SKM-1 (cell line): ENCODE data around the gene EXOC3L1.

Experiments used
- DNase-seq: peaks from one replicate; lab custom pipeline; 2025; ENCODE audit not compliant: unreplicated experiment; lab: John Stamatoyannopoulos, UW

Gene EXOC3L1

DNA sequence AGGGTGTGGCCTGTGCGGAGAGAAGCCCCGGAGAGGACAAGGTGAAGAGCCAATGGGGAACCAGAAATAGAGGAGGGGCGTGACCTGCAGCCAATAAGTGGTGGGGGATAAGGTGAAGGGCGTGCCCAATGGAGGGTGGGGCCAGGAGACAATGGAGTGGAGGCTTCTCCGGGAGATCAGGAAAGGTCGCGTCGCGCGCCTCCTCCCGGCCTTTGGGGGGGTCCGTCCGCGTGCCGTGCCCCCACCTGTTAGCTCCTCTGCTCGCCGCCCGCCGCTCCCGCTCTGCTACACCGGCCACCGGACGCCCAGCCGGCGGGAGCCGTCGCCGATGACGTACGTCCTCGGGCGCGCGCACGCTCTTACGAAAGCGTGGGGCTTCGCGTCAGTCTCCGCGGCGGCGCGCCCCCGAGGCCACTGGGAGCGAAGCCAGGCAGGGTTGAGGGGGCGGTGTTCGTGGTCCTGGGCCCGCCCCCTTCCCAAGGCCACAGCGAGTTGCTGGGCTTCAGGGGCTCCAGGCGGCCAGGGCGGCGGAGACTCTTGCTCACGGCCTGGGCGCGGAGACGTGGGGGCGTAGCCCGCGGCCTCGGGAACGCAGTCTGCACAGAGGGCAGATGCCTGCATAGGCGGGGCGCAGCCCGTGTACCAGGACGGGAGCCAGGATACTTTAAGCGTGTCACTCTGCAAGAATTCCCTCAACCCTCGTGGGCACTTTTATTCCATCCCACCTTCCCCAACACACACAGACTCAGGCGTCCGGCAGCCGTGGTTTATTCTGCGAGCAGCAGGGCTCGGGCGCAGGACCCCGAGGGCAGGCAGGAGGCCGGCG, 6.1 kb downstream of the EXOC3L1 start, which contains the start of gene MATCAP1:
Gene MATCAP1, minus strand, starts transcription at position 337 of the 826 bp plus-strand sequence. CDS start 3,353 bp downstream, outside the sequence.
- DNase-seq, result peak; percentile 98

DNA sequence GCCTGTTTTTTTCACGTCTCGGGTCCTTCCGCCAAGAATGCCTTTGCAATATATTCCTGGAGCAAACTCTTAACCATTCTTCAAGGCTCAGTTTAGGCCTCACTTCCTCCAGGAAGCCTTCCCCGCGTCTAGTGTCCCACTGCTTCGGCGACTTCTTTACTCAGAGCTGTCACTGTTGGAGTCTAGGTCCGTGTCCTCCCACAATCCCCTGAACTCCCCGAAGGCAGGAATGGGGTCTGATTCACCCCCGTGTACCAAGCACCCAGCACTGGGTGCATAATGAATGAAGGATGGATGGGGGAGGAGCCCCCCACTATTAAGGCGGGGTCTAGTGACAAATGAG, 6.7 kb downstream of the EXOC3L1 start:
- DNase-seq, result no peak

DNA sequence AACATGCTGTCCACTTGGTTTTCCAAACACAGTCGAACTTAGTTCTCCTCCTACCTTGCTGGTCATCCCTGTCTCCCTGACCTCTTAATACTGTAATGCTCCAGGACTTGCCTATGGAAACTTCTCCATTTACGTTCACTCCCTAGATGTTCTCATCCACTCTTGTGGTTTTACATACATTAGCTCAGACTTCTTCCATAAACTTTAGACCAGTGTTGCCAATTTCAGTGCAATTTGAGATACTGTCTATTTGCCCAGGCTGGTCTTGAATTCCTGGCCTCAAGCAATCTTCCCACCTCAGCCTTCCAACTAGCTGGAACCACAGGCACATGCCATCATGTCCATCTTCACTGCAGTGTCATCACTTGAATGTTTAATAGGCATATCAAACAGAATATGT, 7.6 kb downstream of the EXOC3L1 start:
- no peak for DNase-seq

DNA sequence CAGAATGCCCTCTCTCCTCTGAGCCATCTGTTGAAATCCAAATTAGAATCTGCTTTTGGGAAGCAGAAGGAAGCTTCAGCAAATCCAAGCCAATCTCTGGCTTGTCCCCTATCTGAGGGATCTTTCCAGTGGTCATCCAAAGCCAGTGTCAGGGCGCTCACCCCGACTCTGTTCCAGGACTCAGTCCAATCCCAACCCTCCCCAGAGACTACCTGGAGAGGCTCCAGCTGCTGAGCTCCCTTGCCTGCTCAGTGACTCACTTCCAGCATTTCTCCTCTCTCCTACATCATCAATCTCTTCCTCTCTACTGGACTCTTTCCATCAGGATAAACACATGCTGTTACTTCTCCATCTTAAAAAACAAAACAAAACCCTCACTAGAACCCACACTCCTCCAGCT, 8.6 kb downstream of the EXOC3L1 start:
- DNase-seq, result no peak

DNA sequence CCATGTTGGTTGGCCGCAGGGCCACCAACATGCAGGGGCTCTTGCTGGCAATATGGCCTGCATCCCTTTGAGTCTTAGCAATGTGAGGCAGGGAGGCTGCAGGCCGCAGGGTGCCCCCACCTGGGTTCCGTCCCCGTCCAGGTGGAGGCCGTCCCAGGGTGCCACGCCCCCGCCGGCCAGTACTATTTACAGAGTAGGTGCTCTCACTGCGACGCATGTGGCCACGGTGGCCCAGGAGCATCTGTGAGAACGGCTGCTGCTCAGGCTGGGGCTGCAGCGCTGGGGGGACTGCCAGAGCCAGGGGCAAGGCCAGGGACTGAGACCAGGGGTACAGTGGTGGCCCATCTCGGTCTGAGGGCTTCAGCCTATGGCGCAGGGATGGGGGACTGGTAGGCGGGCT, 9.8 kb downstream of the EXOC3L1 start:
- DNase-seq, result no peak

DNA sequence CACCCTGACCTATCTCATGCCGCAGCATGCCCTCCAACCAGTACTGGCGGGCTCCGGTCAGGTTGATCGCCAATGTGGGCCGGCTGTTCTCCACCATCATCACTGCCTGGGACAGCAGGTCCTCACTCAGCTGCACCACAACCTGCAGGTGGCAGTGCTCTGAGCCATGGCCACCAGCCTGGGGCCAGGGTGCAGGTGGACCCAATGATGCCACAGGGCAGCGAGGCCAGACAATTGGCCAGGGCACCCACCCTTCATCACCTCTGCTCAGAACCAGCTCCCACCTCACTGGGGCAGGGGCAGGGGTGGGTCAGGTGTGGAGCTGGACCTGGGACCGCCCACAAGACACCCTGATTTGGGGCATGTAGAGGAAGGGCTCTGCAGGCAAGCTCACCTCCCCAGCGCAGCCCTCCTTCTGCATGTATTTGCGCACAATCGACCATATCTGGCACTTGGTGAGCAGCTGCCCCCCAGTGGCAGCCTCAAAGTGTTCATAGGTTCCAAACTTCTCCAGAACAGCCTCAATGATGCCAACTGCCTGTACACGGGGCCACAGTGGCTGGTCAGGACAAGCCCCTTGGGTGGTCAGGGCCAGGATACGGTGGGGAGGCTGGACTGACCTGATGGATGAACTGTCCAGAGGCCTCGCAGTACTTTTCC, 10.4 kb downstream of the EXOC3L1 start:
- no peak for DNase-seq

DNA sequence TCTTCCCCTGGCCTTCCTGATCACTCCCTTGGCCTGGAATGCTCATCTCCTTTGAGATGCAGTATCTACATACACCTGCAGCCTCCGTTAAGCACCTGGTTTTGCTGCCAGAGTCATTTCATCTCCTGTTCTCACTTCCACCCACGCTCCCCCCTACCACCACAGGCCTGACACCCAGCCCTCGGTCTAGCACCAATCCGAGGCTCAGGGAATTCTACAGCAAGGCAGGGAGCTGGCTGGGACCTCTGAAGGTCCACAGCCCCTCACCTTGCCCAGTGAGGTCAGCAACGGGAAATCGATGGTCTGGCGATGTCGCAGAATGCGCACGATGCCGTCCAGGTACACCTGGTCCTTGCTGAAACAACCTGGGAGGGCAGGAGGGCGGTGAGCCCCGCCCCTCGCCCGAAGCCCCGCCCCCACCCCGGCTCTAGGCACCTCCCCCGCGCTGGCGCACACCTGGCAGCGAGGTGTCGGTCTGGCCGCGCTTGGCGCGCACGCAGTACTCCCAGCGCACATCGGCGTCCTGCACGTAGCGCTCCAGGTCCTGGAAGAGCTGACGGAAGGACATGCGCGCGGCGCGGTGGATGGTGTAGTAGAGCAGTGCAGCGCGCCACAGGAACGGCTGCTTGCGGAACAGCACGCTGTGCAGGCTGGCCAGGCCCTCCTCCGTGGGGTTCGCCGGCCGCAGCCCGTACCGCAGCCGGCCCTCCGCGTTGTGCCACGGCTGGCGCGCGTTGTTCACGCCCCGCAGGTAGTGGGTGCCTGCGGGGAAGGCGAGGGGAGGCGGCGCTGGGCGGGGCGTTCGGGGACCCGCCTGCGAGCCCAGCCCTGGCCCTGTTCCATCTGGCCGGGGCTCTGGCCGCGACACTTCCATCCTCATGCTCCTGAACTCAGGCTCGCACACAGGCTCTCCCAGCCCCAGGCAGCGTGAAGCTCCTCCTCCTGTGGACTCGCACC, 11.9 kb downstream of the EXOC3L1 start:
- DNase-seq, result no peak

DNA sequence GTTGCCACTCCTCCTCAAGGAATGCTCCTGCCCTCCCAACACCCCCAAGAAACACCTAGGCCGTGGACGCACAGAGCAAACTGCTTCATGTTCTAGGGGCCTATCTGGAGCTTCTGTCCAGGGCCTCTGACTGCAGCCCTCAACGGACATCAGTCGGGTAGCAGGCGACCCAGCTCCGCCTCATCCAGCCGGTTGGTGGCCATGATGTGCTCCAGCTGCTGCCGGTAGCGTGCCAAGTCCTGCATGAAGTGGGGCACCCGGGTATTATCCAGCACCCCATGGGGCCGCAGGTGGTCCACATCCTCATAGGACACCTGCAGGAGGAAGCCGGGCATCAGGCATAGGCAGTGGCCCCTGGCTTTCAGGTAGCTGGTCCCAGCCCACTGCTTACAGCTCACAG, 13.3 kb downstream of the EXOC3L1 start:
- DNase-seq, result no peak

DNA sequence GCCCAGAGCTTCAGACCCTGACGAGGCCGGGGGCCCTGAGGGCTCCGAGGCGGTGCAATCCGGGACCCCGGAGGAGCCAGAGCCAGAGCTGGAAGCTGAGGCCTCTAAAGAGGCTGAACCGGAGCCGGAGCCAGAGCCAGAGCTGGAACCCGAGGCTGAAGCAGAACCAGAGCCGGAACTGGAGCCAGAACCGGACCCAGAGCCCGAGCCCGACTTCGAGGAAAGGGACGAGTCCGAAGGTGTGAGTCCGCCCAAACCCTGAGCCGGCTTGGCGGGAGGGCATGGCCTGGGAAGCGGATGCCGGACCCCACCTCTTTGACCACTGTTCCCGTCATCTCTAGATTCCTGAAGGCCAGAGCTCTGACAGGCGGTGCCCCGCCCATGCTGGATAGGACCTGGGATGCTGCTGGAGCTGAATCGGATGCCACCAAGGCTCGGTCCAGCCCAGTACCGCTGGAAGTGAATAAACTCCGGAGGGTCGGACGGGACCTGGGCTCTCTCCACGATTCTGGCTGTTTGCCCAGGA, 15.2 kb downstream of the EXOC3L1 start:
- DNase-seq, result no peak

DNA sequence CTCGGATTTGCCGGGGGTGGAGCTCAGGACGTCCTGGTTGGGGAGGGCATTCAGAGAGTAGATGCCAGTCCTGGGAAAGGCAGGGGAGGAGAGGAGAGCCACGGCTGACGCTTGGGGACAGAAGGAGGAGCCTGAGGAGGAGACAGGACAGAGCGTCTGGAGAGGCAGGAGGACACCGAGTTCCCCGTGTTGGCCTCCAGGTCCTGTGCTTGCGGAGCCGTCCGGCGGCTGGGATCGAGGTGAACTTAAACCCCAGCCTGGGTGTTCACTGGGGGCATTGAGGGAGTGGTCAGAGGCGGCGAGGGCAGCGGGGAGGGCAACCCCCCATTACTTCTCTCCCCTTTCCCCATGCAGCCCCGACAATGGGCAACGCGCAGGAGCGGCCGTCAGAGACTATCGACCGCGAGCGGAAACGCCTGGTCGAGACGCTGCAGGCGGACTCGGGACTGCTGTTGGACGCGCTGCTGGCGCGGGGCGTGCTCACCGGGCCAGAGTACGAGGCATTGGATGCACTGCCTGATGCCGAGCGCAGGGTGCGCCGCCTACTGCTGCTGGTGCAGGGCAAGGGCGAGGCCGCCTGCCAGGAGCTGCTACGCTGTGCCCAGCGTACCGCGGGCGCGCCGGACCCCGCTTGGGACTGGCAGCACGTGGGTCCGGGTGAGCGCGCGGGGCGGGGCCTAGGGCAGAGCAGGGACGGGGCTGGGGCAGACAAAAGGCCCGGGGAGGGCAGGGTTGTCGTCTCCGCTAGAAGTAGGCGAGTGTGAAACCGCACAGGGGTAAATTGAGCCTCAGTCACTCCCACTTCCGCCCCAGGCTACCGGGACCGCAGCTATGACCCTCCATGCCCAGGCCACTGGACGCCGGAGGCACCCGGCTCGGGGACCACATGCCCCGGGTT, 15.9 kb downstream of the EXOC3L1 start:
- peak; percentile 26 for DNase-seq

DNA sequence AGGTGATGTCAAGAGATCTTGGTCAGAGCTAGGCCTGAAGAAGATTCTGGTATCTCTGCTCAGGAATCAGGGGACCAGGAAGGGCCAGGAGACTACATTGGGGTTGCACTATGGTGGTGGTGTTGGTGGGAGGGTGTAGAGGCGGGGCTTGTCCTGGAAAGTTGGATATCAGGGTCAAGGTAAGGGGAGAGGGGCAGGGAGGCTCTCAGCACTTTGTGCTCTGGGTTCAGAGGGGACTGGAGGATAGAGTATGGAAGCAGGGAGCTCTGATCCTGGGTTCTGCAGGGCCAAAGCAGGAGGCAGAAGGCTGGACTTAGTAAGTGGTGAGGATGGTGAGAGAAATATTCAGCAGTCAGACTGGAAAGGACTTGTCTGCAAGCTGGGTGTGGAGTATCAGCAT, 16.6 kb downstream of the EXOC3L1 start:
- DNase-seq, result no peak

DNA sequence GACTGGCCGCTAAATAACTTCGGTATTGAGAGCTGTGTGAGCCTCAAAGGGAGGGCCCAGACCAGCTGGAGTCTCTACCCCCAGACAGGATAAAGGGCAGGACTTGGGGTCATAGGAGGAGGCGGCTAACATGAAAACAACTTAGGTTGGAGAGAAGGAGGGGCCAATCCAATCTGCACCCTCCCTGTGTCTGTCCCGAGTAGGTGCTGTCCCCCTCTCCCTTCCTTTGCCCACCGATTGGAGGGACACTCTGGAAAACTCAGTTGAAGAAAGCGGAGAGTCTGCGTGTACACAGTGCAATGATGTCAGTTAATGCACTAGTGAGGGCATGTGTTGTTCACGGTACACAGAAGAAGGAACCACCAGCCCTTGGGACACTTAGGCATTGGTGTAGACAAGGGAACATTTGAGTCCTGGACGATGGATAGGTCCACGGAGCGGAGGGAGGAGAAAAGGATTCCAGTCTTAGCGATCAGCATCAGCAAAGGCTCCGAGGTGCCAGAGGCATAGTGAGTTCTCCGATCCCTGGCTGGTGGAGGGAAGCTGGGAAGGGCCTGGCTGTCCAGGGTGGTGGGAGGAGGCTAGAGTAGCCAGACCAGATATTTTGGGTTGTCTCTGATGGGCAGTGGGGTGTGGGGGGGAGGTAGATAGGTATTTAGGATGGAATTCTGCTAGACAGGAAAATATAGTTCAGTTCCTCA, 18.8 kb downstream of the EXOC3L1 start:
- no peak for DNase-seq

DNA sequence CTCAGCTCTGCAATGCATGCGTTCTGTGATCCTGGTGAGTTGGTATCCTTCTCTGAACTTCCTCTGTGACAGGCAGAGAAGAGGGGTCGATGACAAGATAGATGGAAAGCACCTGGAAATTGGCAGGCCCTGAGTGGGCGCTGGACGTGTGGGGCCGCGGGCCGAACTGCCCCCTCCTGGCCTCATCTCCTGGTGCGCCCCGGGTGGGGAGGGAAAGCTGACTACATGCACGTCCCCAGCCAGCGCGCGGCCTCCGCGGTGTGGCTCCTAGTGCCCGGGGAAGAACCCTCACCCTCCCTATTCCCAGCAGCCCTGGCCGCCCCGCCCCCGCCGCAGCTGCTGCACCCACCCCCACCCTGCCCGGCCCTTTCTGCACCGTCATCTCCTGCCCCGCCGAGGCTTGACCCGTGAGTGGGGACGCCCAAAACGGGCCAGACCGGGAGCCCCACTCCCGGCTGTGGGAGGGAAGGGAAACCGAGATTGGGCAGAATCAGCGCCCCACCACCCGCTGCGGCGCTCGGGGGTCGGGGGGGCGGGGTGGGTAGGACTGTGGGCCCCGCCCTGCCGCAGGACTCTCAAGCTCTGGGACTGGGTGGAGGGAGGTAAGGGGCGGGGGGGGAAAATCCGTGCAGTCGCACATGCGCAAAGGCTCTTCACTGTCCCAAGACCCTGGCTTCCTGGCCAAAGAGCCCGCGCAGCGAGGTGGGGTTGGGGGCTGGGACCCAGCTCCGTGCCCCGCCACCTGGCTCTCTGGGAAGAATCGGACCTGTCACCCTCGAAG, 19.6 kb downstream of the EXOC3L1 start, which contains the start of gene NOL3:
Gene NOL3, plus strand, starts transcription at position 371 of the 781 bp plus-strand sequence.
- no peak for DNase-seq

DNA sequence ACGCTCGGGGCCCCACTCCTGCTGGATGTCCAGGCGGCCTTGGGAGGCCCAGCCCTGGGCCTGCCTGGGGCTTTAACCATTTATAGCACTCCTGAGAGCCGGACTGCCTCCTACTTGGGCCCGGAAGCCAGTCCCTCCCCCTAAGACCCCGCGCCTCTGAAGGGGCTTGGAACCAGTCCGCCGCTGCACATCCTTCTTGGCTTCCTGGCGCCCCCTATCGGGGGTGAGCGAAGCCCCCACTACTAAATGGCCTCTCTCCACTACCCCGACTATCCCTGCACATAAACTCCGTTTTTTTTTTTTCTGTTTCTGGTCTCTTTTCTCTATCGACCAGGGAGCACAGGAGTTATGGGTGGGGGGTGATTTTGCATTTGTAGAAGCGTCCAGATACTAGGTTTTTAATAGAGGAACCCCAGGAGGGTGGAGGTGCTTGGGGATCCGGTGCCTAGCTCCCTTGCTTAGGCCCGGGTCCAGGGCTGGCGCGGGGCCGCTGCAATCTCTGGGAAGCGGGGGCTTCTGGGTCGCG, 20.2 kb downstream of the EXOC3L1 start:
- DNase-seq, result no peak

DNA sequence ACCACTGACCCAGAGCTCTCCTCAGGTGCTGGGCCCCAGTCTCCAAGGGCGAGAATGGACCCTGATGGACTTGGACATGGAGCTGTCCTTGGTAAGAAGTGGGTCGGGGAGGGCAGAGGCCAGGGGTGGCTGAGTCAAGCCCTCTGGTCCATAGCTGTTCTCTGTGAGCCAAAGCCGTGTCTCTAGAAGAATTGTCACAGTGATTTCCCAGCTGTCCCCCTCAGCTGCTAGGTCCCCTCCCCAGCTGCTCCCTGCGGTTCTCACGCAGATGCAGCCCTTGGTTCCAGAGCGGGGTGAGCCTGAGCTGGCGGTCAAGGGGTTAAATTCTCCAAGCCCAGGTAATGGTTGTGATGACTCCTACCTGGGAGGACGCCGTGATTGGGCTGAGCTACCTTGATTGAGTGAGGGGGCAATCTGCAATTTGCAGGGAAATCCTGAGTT, 20.9 kb downstream of the EXOC3L1 start:
- DNase-seq, result no peak

DNA sequence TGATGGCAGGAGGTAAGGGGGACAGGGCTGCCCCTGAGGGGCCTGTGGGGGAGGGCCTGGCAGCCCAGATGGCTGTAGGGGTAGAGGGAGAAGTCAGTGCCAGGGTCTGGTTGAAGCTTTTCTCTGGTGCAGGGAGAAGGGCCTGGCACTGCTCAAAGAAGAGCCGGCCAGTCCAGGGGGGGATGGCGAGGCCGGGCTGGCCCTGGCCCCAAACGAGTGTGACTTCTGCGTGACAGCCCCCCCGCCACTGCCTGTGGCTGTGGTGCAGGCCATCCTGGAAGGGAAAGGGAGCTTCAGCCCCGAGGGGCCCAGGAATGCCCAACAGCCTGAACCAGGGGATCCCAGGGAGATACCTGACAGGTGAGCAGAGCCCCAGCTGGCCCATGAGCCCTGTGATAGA, 22.3 kb downstream of the EXOC3L1 start:
- DNase-seq, result no peak

DNA sequence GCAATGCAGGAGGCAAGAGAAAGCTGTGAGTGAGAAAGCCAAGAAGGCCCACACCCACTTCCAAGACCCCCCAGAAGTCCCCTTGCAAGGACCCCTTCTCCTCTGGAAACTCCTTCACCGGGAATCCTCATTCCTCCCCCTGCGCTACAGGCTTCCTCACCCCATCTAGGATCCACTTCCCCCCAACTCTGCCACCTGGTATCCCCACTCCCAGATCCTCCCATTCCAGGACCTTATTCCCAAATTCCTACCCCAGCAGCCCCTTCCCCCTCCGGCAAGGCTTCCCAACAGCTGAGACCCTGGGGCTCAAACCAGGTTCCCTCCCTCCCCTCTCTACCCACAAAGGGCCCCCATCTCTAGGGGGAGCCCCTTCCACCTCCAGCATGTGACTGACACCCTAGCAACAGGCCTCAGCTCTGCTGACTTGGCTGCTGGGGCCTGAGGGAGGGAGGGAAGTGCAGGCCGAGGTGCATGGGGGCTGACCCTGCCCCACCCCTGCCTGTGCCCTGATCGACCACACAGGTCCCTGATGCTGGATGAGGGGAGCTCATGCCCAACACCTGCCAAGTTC, 23.3 kb downstream of the EXOC3L1 start:
- DNase-seq, result no peak

DNA sequence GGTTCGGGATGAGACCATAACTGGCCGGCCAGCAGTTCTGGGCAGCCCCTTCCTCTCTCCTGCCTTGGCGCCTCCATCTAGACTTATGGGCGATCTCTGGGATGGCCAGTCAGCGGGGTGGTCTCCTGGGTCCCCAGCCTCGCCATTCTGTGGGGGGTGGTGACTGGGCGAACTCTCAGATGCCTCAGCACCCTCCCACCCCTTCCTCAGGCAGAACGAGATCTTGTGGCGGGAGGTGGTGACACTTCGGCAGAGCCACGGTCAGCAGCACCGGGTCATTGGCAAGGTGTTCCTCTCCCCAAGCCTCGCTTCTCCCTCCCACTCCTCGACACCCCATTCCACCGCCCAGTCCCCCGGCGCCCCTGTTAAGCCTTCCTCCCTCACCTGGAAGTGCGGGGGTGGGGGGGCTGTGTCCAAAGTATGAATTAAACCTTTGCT, 23.8 kb downstream of the EXOC3L1 start:
- DNase-seq, result no peak
